HL-60/S4 treated with retinoic acid at 250 ng/mL for 4 days and 3 days (cell line): ENCODE results near the gene TMEM145.

Source experiments
- in situ Hi-C: fragments of 300-500 bp; cut with MboI; formaldehyde crosslinking; loops from 2 replicates; pipeline ENCODE4 v1.7.0; 2022; ENCODE audit warnings: low sequenced_read_pairs

TMEM145 gene

GRCh38 chr19:42288881-42289555 lies 24.1 kb upstream of the TMEM145 start:
- in situ Hi-C loops = no loop called here

GRCh38 chr19:42289556-42290041 lies 23.5 kb upstream of the TMEM145 start:
- in situ Hi-C loops = no loop called here

- in situ Hi-C loops = no loop called here
These were observed 23.0 kb upstream of the TMEM145 start for GRCh38 chr19:42290136-42290522.

GRCh38 chr19:42290523-42291434 lies 22.3 kb upstream of the TMEM145 start:
- in situ Hi-C loops = no loop called here

GRCh38 chr19:42291435-42291810 lies 21.7 kb upstream of the TMEM145 start:
- in situ Hi-C loops = no loop called here

- in situ Hi-C loops = no loop called here
These were observed 20.8 kb upstream of the TMEM145 start for GRCh38 chr19:42292042-42292960.

GRCh38 chr19:42292963-42293362 lies 20.1 kb upstream of the TMEM145 start:
- in situ Hi-C loops = no loop called here

- in situ Hi-C loops = no loop called here
These were observed 19.6 kb upstream of the TMEM145 start for GRCh38 chr19:42293540-42293939.

GRCh38 chr19:42293948-42294347 lies 19.2 kb upstream of the TMEM145 start:
- in situ Hi-C loops = no loop called here

- in situ Hi-C loops = no loop called here
These were observed 18.5 kb upstream of the TMEM145 start for GRCh38 chr19:42294471-42295137.

GRCh38 chr19:42295342-42295741 lies 17.8 kb upstream of the TMEM145 start:
- in situ Hi-C loops = no loop called here

- in situ Hi-C loops = no loop called here
These were observed 17.1 kb upstream of the TMEM145 start for GRCh38 chr19:42295831-42296525.

GRCh38 chr19:42297039-42297438 lies 16.1 kb upstream of the TMEM145 start:
- in situ Hi-C loops = no loop called here

GRCh38 chr19:42301646-42302203 lies 11.4 kb upstream of the TMEM145 start, which contains the start of gene PRR19:
TSS of gene PRR19 (plus strand) at chr19:42302132. CDS start at chr19:42309585, 7,453 bp downstream.
- in situ Hi-C loops = no loop called here

GRCh38 chr19:42303101-42303464 lies 10.0 kb upstream of the TMEM145 start:
- in situ Hi-C loops = no loop called here

GRCh38 chr19:42303876-42304275 lies 9.2 kb upstream of the TMEM145 start:
- in situ Hi-C loops = no loop called here

- in situ Hi-C loops = no loop called here
These were observed 6.5 kb upstream of the TMEM145 start for GRCh38 chr19:42306646-42307045.

- in situ Hi-C loops = no loop called here
These were observed 3.4 kb upstream of the TMEM145 start for GRCh38 chr19:42309686-42310085.

GRCh38 chr19:42311657-42312056 lies 1.5 kb upstream of the TMEM145 start:
- in situ Hi-C loops = no loop called here
